HL-60 (cell line): Measurements from ENCODE around the gene WWOX.

Experiments used
- POLR2AphosphoS5 ChIP-seq: IDR thresholded peaks from 2 replicates; pipeline ENCODE4 v1.6.1; 2012; ENCODE audit warnings: low read depth
- REST ChIP-seq: IDR thresholded peaks from 2 replicates; pipeline ENCODE4 v1.6.1; 2012; ENCODE audit warnings: low read depth; ENCODE audit not compliant: insufficient replicate concordance

GRCh38 chr16:78760611-78761010, 661.2 kb downstream of the WWOX start:
- TF ChIP-seq POLR2AphosphoS5 (no peak), REST (no peak)
